Liver (tissue), 3 donors: Measurements from ENCODE around the gene HGD.

Source experiments
- CTCF ChIP-seq: fragments of 150-350 bp; IDR thresholded peaks from 2 replicates; pipeline ENCODE4 v1.5.1; 2017; ENCODE audit warnings: improper control_type of control experiment, low read depth, low read length; ENCODE audit not compliant: missing input control
- EGR1 ChIP-seq, 2 donors: IDR thresholded peaks; 2 replicates each; pipeline ENCODE4 v1.6.1; 2016 to 2018; ENCODE audit warnings: antibody characterized with exemption in 2 of 2, low read depth in 2 of 2
- FOXA1 ChIP-seq: IDR thresholded peaks from 2 replicates; pipeline ENCODE4 v1.6.1; 2016; ENCODE audit warnings: antibody characterized with exemption
- RXRA ChIP-seq, 2 donors: IDR thresholded peaks; 2 replicates each; pipeline ENCODE4 v1.6.1; 2017 to 2018; ENCODE audit warnings: antibody characterized with exemption in 2 of 2, mild to moderate bottlenecking in 1 of 2
- SP1 ChIP-seq: IDR thresholded peaks from 2 replicates; pipeline ENCODE4 v1.6.1; 2018; ENCODE audit warnings: antibody characterized with exemption, mild to moderate bottlenecking
- YY1 ChIP-seq: IDR thresholded peaks from 2 replicates; pipeline ENCODE4 v1.6.1; 2016; ENCODE audit warnings: antibody characterized with exemption, mild to moderate bottlenecking
- TF ChIP-seq, protein P1 (sequence below): IDR thresholded peaks from 2 replicates; pipeline ENCODE4 v1.6.1; 2016; ENCODE audit warnings: antibody characterized with exemption, mild to moderate bottlenecking
- donor health status: healthy.
- donor health status: healthy.

DNA sequence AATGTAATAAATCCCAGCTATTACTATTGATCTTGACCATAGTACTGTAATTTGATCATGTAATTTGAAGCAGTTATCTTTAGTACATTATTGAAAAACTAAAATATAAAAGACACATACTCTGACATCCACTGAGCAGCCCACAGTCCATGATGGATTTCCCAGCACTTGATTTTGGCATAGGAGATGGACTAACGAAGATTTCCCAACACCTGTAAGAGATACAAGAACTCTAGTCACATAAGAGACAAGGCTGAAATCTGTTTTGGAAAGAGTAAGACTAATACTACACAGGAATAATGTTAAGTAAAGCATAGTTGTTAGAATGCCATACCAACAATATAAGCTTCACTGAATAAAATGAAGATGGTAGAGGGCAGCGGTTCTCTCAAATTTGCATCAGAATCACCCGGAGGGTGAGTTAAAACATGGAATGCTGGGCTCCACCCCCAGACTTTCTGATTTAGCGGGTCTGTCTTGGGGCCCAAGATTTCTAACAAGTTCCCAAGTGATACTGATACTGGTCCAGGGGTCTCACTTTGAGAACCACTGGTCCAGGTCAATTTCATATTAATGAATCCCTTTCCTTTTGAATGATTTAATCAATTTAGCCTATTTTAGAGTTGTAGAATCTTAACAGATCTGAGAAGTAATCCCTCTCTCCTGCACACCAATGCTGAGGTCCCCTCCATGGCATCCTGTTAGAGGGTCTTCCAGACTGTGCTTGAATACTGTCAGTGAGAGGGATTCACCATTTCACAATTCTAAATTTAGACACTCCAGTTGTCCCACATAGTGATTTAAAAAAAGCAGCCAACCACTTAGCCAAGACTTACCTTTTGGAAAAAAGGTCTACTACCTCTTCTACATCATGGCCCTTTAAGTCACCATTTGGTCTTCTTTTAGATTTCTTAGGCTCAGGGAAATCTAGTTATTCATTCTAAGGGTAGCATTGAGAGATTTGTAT lies 48.8 kb upstream of the HGD start:
- TF ChIP-seq CTCF (no peak), RXRA (IDR thresholded peaks at IDR 0.05) (no peak), SP1 (no peak), YY1 (no peak), EGR1 (IDR thresholded peaks at IDR 0.05; ENCODE audit: low read depth in 2 of 2) (no peak), FOXA1 (no peak)
- TF ChIP-seq, protein P1, sequence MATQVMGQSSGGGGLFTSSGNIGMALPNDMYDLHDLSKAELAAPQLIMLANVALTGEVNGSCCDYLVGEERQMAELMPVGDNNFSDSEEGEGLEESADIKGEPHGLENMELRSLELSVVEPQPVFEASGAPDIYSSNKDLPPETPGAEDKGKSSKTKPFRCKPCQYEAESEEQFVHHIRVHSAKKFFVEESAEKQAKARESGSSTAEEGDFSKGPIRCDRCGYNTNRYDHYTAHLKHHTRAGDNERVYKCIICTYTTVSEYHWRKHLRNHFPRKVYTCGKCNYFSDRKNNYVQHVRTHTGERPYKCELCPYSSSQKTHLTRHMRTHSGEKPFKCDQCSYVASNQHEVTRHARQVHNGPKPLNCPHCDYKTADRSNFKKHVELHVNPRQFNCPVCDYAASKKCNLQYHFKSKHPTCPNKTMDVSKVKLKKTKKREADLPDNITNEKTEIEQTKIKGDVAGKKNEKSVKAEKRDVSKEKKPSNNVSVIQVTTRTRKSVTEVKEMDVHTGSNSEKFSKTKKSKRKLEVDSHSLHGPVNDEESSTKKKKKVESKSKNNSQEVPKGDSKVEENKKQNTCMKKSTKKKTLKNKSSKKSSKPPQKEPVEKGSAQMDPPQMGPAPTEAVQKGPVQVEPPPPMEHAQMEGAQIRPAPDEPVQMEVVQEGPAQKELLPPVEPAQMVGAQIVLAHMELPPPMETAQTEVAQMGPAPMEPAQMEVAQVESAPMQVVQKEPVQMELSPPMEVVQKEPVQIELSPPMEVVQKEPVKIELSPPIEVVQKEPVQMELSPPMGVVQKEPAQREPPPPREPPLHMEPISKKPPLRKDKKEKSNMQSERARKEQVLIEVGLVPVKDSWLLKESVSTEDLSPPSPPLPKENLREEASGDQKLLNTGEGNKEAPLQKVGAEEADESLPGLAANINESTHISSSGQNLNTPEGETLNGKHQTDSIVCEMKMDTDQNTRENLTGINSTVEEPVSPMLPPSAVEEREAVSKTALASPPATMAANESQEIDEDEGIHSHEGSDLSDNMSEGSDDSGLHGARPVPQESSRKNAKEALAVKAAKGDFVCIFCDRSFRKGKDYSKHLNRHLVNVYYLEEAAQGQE = no peak
